Ectodermal cell (in vitro differentiated cells): Measurements from ENCODE around the gene OR2A2. TPM values are rescaled to one million over a fixed set of nuclear protein-coding genes. Genes with fewer than 3 reads are reported as not detected.

ENCODE experiments used
- H3K27ac ChIP-seq: 2 replicates; pipeline ENCODE4 v1.7.0; 2013; ENCODE audit warnings: mild to moderate bottlenecking, low read depth, low read length; ENCODE audit not compliant: insufficient read depth, poor library complexity, severe bottlenecking
- H3K27me3 ChIP-seq: 2 replicates; pipeline ENCODE4 v1.7.0; 2013; ENCODE audit warnings: mild to moderate bottlenecking, low read length; ENCODE audit not compliant: insufficient read depth, control insufficient read depth, poor library complexity, severe bottlenecking
- H3K36me3 ChIP-seq: one replicate; pipeline ENCODE4 v1.7.0; 2013; ENCODE audit warnings: low read length; ENCODE audit not compliant: control insufficient read depth, insufficient read depth
- H3K4me1 ChIP-seq: one replicate; pipeline ENCODE4 v1.7.0; 2013; ENCODE audit warnings: low read length; ENCODE audit not compliant: control insufficient read depth, insufficient read depth
- H3K4me3 ChIP-seq: 2 replicates; pipeline ENCODE4 v1.7.0; 2013; ENCODE audit warnings: low read depth, low read length, control low read depth; ENCODE audit not compliant: insufficient read depth
- H3K9me3 ChIP-seq: 2 replicates; pipeline ENCODE4 v1.7.0; 2013; ENCODE audit warnings: mild to moderate bottlenecking, low read length, moderate library complexity; ENCODE audit not compliant: control insufficient read depth
- WGBS, 2 experiments: methylation state at CpG; one replicate each; pipeline ENCODE4 v1.1.7; 2013; ENCODE audit warnings: missing lambda C conversion rate in 2 of 2; 5-methylcytosine and 5-hydroxymethylcytosine counted together
- polyA plus RNA-seq, 4 experiments: library from polyadenylated mRNA; stranded (reverse); fragments of 50-300 nt; gene quantifications; one replicate each; pipeline ENCODE4 v1.2.3, GENCODE V29; 2013

Gene OR2A2, protein sequence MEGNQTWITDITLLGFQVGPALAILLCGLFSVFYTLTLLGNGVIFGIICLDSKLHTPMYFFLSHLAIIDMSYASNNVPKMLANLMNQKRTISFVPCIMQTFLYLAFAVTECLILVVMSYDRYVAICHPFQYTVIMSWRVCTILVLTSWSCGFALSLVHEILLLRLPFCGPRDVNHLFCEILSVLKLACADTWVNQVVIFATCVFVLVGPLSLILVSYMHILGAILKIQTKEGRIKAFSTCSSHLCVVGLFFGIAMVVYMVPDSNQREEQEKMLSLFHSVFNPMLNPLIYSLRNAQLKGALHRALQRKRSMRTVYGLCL
- not detected for polyA plus RNA-seq (2013, experiment 1 of 4)
- not detected for polyA plus RNA-seq (2013, experiment 2 of 4)
- not detected for polyA plus RNA-seq (2013, experiment 3 of 4)
- not detected for polyA plus RNA-seq (2013, experiment 4 of 4)

DNA sequence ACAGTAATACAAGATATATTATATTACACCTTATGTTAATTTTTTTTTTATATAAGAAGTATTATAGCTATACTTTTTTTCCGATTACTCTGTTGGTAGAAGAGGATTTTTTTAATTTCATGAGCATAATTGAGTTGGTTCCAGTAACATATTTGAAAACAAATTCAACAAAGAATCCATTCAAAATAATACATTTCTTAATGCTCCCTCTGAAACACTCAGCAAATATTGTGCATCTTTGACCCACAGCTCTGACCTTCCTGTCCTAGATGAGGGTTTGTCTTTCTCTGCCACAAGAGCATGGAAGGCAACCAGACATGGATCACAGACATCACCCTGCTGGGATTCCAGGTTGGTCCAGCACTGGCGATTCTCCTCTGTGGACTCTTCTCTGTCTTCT is at the start of gene OR2A2:
Gene OR2A2, plus strand, starts transcription at position 301 of the 400 bp plus-strand sequence. Its CDS starts 0 bp downstream, at position 301.
- H3K4me1 ChIP-seq, result no peaks in the 10 kb centered on the region
- H3K4me3 ChIP-seq, result no peak within 1 kb of the TSS
- H3K36me3 ChIP-seq, result no peaks in the 10 kb centered on the region
- H3K9me3 ChIP-seq, result no peaks in the 10 kb centered on the region
- H3K27ac ChIP-seq, result no peak within 1 kb of the TSS
- WGBS, 2 experiments, result 90 to 100% methylated on average over 1 of the region's 2 CpGs
- H3K27me3 ChIP-seq, result no peaks in the 10 kb centered on the region

DNA sequence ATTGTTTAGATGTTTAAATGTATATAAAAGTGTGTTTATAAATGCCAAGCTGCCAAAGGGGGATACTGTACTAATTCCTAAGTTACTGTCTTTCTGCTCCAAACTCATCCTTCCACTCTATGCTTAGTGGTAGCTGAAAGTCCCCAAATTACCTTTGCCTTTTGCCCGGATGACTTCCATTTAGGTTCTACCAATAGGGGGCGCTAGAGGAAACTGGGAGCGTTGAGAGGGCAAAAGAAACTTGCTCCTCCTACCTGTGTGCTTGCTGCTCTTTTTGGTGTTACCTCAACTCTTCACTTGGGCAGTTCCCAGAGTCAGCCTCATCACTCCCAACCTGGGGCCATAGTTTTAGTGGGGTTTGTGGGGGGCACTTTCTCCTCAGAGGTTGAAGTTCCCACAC is 45.7 kb upstream of the OR2A2 start:
- WGBS, 2 experiments, result 50 to 57% methylated on average over 3 of the region's 3 CpGs
- no peaks in the 10 kb centered on the region for H3K27me3 ChIP-seq
- H3K27ac ChIP-seq, result no peak overlapping the region

GRCh38 chr7:144069511-144069910 is 39.9 kb upstream of the OR2A2 start, which contains the start of gene OR2A25:
TSS of gene OR2A25 (plus strand) at chr7:144069811. CDS start at chr7:144074220, 4,409 bp downstream.
- H3K4me3 ChIP-seq, result no peak within 1 kb of the TSS
- 91 to 96% methylated on average over 1 of the region's 1 CpG for WGBS, 2 experiments
- H3K27ac ChIP-seq, result no peak within 1 kb of the TSS
- H3K4me1 ChIP-seq, result no peaks in the 10 kb centered on the region
- no peaks in the 10 kb centered on the region for H3K9me3 ChIP-seq
- H3K36me3 ChIP-seq, result no peaks in the 10 kb centered on the region
- no peaks in the 10 kb centered on the region for H3K27me3 ChIP-seq

More for the DNA sequence above, 45.7 kb upstream of the OR2A2 start:
- Histone ChIP-seq H3K36me3 (no peaks in the 10 kb centered on the region), H3K9me3 (no peaks in the 10 kb centered on the region), H3K4me1 (no peaks in the 10 kb centered on the region), H3K4me3 (no peak overlapping the region)

DNA sequence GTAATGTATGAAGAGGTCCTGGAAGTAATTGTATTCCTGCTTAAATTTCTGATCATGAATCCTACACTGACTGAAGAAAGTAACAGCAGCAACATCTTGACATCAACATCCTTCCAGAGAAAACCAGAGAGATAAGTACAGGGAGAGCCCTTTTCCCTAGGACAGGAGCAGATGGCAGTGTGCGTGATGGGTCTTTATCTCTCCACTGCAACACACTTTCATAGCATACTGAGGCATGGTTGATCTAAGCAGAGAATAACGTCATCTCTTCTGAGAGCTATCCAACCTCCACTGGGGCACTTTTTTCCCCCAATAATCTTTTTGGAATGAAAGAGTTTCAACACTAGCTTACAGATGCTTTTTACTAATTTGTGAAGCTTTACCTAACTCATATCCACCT is 39.4 kb upstream of the OR2A2 start:
- no peaks in the 10 kb centered on the region for H3K4me1 ChIP-seq
- H3K27me3 ChIP-seq, result no peaks in the 10 kb centered on the region
- no peaks in the 10 kb centered on the region for H3K36me3 ChIP-seq
- H3K27ac ChIP-seq, result no peak overlapping the region
- no peaks in the 10 kb centered on the region for H3K9me3 ChIP-seq
- no peak overlapping the region for H3K4me3 ChIP-seq
- 84 to 89% methylated on average over 2 of the region's 2 CpGs for WGBS, 2 experiments

GRCh38 chr7:144074374-144074773 is 35.0 kb upstream of the OR2A2 start:
- no peaks in the 10 kb centered on the region for H3K36me3 ChIP-seq
- no peaks in the 10 kb centered on the region for H3K9me3 ChIP-seq
- no peaks in the 10 kb centered on the region for H3K27me3 ChIP-seq
- no peaks in the 10 kb centered on the region for H3K4me1 ChIP-seq
- H3K4me3 ChIP-seq, result no peak overlapping the region
- H3K27ac ChIP-seq, result no peak overlapping the region
- 93 to 95% methylated on average over 8 of the region's 8 CpGs for WGBS, 2 experiments

DNA sequence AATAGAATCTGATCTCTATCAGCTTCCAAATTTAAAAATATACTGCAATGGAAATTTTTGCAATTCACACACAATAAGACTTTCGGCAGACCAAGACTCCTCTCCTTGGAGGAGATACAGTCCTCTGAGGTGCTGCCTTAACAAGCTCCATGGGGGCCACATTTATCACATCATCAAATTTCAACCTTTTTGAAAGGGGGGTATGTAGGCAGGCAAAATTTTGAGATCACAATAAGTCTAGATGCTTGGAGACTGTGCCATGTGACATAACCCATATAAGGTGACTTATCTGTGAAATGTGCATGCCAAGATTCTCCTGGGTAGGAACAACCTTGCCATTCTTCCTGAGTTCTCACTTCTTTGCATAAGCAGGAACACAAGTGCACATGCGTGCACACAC is 23.4 kb upstream of the OR2A2 start, which contains the start of gene OR2A12:
Gene OR2A12, plus strand, starts transcription at position 301 of the 400 bp plus-strand sequence. CDS start 8,830 bp downstream, outside the sequence.
- Histone ChIP-seq H3K4me3 (no peak within 1 kb of the TSS), H3K27me3 (no peaks in the 10 kb centered on the region), H3K4me1 (no peaks in the 10 kb centered on the region), H3K27ac (no peak within 1 kb of the TSS), H3K36me3 (no peaks in the 10 kb centered on the region), H3K9me3 (no peaks in the 10 kb centered on the region)
- WGBS, 2 experiments, result 95 to 100% methylated on average over 1 to 2 of the region's 2 CpGs

GRCh38 chr7:144086730-144087129 is 22.7 kb upstream of the OR2A2 start:
- Histone ChIP-seq H3K27me3 (no peaks in the 10 kb centered on the region), H3K27ac (no peak overlapping the region), H3K9me3 (no peaks in the 10 kb centered on the region), H3K4me3 (no peak overlapping the region), H3K4me1 (no peaks in the 10 kb centered on the region), H3K36me3 (no peaks in the 10 kb centered on the region)
- WGBS, 2 experiments, result 70 to 75% methylated on average over 4 of the region's 4 CpGs

DNA sequence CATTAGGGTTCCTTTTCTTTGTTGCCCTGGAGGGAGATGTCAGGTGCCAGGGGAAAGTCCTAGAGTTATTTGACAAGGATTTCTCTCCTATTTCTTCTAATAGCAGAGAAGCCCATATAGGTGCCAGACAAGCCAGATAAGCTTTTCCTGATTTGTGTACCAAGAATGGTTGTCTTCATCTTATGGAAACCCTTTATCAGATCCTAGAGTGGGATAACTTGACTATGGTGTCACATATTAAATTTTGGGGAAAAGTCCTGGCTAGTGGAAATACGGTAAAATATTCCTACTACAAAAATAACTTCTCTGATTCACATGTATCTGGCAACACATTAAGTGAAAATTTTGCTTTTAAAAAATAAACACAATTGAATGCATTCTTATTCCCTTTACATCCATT is 22.2 kb upstream of the OR2A2 start:
- no peaks in the 10 kb centered on the region for H3K9me3 ChIP-seq
- H3K27me3 ChIP-seq, result no peaks in the 10 kb centered on the region
- H3K36me3 ChIP-seq, result no peaks in the 10 kb centered on the region
- no peaks in the 10 kb centered on the region for H3K4me1 ChIP-seq
- WGBS, 2 experiments, result 78% methylated on average over 1 of the region's 1 CpG; no CpG with 5 or more reads in 1 of the 2 experiments
- no peak overlapping the region for H3K27ac ChIP-seq
- no peak overlapping the region for H3K4me3 ChIP-seq

DNA sequence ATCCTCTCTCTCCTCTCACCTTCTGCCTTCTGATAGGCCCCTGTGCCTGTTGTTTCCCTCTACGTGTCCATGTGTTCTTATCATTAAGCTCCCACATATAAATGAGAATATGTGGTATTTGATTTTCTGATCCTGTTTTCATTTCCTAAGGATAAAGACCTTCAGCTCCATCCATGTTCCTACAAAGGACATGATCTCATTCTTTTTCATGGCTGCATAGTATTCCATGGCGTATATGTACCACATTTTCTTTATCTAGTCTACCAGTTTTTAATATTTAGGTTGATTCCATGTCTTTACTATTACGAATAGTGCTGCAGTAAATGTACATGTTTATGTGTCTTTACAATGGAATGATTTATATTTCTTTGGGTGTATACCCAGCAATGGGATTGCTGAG is 18.7 kb upstream of the OR2A2 start:
- Histone ChIP-seq H3K9me3 (no peaks in the 10 kb centered on the region), H3K27ac (no peak overlapping the region), H3K27me3 (no peaks in the 10 kb centered on the region), H3K4me1 (no peaks in the 10 kb centered on the region), H3K4me3 (no peak overlapping the region), H3K36me3 (no peaks in the 10 kb centered on the region)
- 89 to 98% methylated on average over 2 to 3 of the region's 3 CpGs for WGBS, 2 experiments

- H3K27ac ChIP-seq, result no peak overlapping the region
- no peaks in the 10 kb centered on the region for H3K36me3 ChIP-seq
- H3K4me3 ChIP-seq, result no peak overlapping the region
- no peaks in the 10 kb centered on the region for H3K9me3 ChIP-seq
- H3K27me3 ChIP-seq, result no peaks in the 10 kb centered on the region
- no peaks in the 10 kb centered on the region for H3K4me1 ChIP-seq
Measured at GRCh38 chr7:144098776-144099175, 10.6 kb upstream of the OR2A2 start.
